CD14-positive monocyte (primary cell): ENCODE measurements around the gene LMX1B. TPM values are rescaled to one million over a fixed set of nuclear protein-coding genes. Genes with fewer than 3 reads are reported as not detected.
A peak's percentile ranks its signal among the peaks of the same experiment; 100 is the strongest.
"Not testable (repeated sequence)": the region's sequence is repeated elsewhere in the genome, so short reads cannot be mapped to it uniquely, and the experiment has no call there.

Experiments used
- DNase-seq, 3 donors: peaks; one replicate each; pipeline ENCODE4 v3.0.0-alpha.2; 2011 to 2022
- H2AFZ ChIP-seq: 2 replicates; pipeline ENCODE4 v1.6.0; 2012; ENCODE audit warnings: mild to moderate bottlenecking, low read depth, low read length, inconsistent platforms; ENCODE audit not compliant: insufficient read depth, poor library complexity, severe bottlenecking
- H3K27ac ChIP-seq, 2 donors: 1 replicate in 1 of 2; 2 replicates in 1 of 2; pipeline ENCODE4 v1.5.1; 2012 to 2013; ENCODE audit warnings: low read length in 2 of 2, control low read depth in 1 of 2, inconsistent platforms in 1 of 2, low read depth in 1 of 2, mild to moderate bottlenecking in 1 of 2
- H3K27me3 ChIP-seq, 2 donors: one replicate each; pipeline versions ENCODE4 v1.6.0 to v1.6.1; 2011 to 2013; ENCODE audit warnings: low read length in 2 of 2; ENCODE audit not compliant: control insufficient read depth in 2 of 2, insufficient read depth in 2 of 2
- H3K36me3 ChIP-seq, 2 donors: replicated peaks in 1 of 2; 1 replicate in 1 of 2; 2 replicates in 1 of 2; pipeline versions ENCODE4 v1.5.1 to v1.6.1; 2012 to 2013; ENCODE audit warnings: low read length in 2 of 2, control low read depth in 1 of 2, inconsistent platforms in 1 of 2, mild to moderate bottlenecking in 1 of 2; ENCODE audit not compliant: insufficient read depth in 2 of 2, control insufficient read depth in 1 of 2
- H3K4me1 ChIP-seq, 2 donors: 1 replicate in 1 of 2; 2 replicates in 1 of 2; pipeline versions ENCODE4 v1.5.1 to v1.6.1; 2012 to 2013; ENCODE audit warnings: low read length in 2 of 2, control low read depth in 1 of 2, inconsistent platforms in 1 of 2, mild to moderate bottlenecking in 1 of 2, moderate library complexity in 1 of 2; ENCODE audit not compliant: insufficient read depth in 2 of 2, control insufficient read depth in 1 of 2
- H3K4me2 ChIP-seq: replicated peaks from 2 replicates; pipeline ENCODE3; 2012; ENCODE audit warnings: low read length, moderate library complexity, mild to moderate bottlenecking; ENCODE audit not compliant: poor library complexity, severe bottlenecking; ENCODE audit errors: extremely low read depth
- H3K4me3 ChIP-seq, 3 experiments: fragments of 200-600 bp in 1 of 3; sonication (generic) in 1 of 3; replicated peaks in 1 of 3; 1 replicate in 2 of 3; 2 replicates in 1 of 3; pipeline ENCODE4 v1.5.1; 2011 to 2013; ENCODE audit warnings: low read length in 3 of 3, mild to moderate bottlenecking in 3 of 3, control low read depth in 2 of 3, low read depth in 2 of 3, inconsistent platforms in 1 of 3, moderate library complexity in 1 of 3
- H3K79me2 ChIP-seq: 2 replicates; pipeline ENCODE4 v1.6.0; 2012; ENCODE audit warnings: mild to moderate bottlenecking, control low read depth, inconsistent platforms, low read length, moderate library complexity; ENCODE audit not compliant: insufficient read depth
- H3K9ac ChIP-seq: 2 replicates; pipeline ENCODE4 v1.6.0; 2017; ENCODE audit warnings: low read length, mild to moderate bottlenecking; ENCODE audit not compliant: insufficient read depth, poor library complexity, severe bottlenecking
- H3K9me3 ChIP-seq, 2 donors: replicated peaks in 1 of 2; 1 replicate in 1 of 2; 2 replicates in 1 of 2; pipeline versions ENCODE4 v1.5.1 to v1.6.1; 2012 to 2013; ENCODE audit warnings: low read length in 2 of 2, control low read depth in 1 of 2; ENCODE audit not compliant: control insufficient read depth in 1 of 2, insufficient read depth in 1 of 2
- H4K20me1 ChIP-seq: 2 replicates; pipeline ENCODE4 v1.6.0; 2012; ENCODE audit warnings: mild to moderate bottlenecking, low read length, control low read depth, moderate library complexity; ENCODE audit not compliant: insufficient read depth
- H3K27ac Mint-ChIP-seq, 7 donors: one replicate each; pipeline ENCODE4 v1.8.0; 2020; ENCODE audit warnings: mild to moderate bottlenecking in 7 of 7, mixed read lengths in 7 of 7, moderate library complexity in 6 of 7, inconsistent platforms in 2 of 7
- H3K27me3 Mint-ChIP-seq, 3 donors: one replicate each; pipeline ENCODE4 v1.8.0; 2021 to 2022; ENCODE audit warnings: low read depth in 3 of 3, mild to moderate bottlenecking in 3 of 3, mixed read lengths in 3 of 3, moderate library complexity in 3 of 3, inconsistent platforms in 1 of 3
- H3K36me3 Mint-ChIP-seq, 2 donors: one replicate each; pipeline ENCODE4 v1.8.0; 2020; ENCODE audit warnings: mixed read lengths in 2 of 2, inconsistent platforms in 1 of 2, mild to moderate bottlenecking in 1 of 2
- H3K4me1 Mint-ChIP-seq: one replicate; pipeline ENCODE4 v1.8.0; 2020; ENCODE audit warnings: mild to moderate bottlenecking, mixed read lengths
- H3K4me3 Mint-ChIP-seq, 2 donors: one replicate each; pipeline ENCODE4 v1.8.0; 2020; ENCODE audit warnings: mild to moderate bottlenecking in 2 of 2, mixed read lengths in 2 of 2, moderate library complexity in 1 of 2
- H3K9me3 Mint-ChIP-seq, 7 donors: one replicate each; pipeline ENCODE4 v1.8.0; 2020 to 2022; ENCODE audit warnings: mixed read lengths in 7 of 7, mild to moderate bottlenecking in 6 of 7, moderate library complexity in 6 of 7, inconsistent platforms in 2 of 7
- WGBS: methylation state at CpG from one replicate; pipeline ENCODE4 v1.1.5; 2013; ENCODE audit warnings: missing lambda C conversion rate; ENCODE audit not compliant: insufficient coverage; 5-methylcytosine and 5-hydroxymethylcytosine counted together
- intact Hi-C, 2 donors: fragments of 100-400 bp; cut with micrococcal nuclease; formaldehyde crosslinking; loops; one replicate each; pipeline versions ENCODE4 v1.15.0 to v1.15.1; 2023
- polyA plus RNA-seq, 3 donors: library from polyadenylated mRNA; depleted of rRNA in 1 of 3; unstranded in 2 of 3; stranded (reverse) in 1 of 3; fragments of 300-500 nt in 2 of 3; fragments of >200 nt in 1 of 3; fragmentation: Illumina TruSeq in 2 of 3; gene quantifications; 1 replicate in 2 of 3; 2 replicates in 1 of 3; pipeline ENCODE4 v1.2.3, GENCODE V29; 2012 to 2021
- TF ChIP-seq, protein P1 (sequence below): fragments of 200-600 bp; IDR thresholded peaks from one replicate; pipeline ENCODE4 v1.8.0; 2022; ENCODE audit warnings: antibody characterized with exemption, mild to moderate bottlenecking

LMX1B gene
- polyA plus RNA-seq, 3 donors, result not detected

DNA sequence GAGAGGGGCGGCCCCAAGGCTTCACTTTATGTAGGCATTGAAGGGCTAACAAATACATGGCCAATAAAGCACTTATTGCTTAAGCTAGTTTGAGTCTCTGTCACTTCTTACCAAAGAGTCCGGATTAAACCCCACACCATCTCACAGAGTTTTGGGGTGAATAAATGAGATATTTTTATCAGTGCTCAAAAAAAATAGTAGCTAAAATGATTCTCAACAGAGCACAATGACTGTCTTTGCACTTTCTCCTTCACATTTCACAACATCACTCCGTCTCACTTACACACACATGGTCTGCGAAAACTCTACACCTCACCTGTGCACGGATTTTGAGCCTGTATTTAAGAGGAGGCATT lies 92.9 kb downstream of the LMX1B start:
- no peaks in the 10 kb centered on the region for H3K36me3 ChIP-seq
- peaks cover 0 to 2% (median 0%) of the 10 kb centered on the region in 7 donors for H3K9me3 Mint-ChIP-seq
- H3K4me1 Mint-ChIP-seq, result peaks cover 19% of the 10 kb centered on the region
- no peaks in the 10 kb centered on the region for H4K20me1 ChIP-seq
- H3K27ac ChIP-seq, result no peak overlapping the region
- no CpG with 5 or more reads among the region's 5 CpGs for WGBS
- intact Hi-C loops, result loop anchor here in 1 of 2 donors (5.0 kb wide), 1 partner anchor 36 kb away; no protein-coding TSS in a partner anchor
- H3K4me3 Mint-ChIP-seq, result peak overlapping the region in 1 of 2 donors; percentile 49
- H3K4me1 ChIP-seq, result peaks cover 12 to 21% of the 10 kb centered on the region in 2 donors
- no peak overlapping the region for H3K4me2 ChIP-seq
- H3K27me3 ChIP-seq, result peaks cover 0 to 18% of the 10 kb centered on the region in 2 donors
- no peak overlapping the region for H3K27ac Mint-ChIP-seq
- H3K4me3 ChIP-seq, result no peak overlapping the region
- TF ChIP-seq, protein P1, sequence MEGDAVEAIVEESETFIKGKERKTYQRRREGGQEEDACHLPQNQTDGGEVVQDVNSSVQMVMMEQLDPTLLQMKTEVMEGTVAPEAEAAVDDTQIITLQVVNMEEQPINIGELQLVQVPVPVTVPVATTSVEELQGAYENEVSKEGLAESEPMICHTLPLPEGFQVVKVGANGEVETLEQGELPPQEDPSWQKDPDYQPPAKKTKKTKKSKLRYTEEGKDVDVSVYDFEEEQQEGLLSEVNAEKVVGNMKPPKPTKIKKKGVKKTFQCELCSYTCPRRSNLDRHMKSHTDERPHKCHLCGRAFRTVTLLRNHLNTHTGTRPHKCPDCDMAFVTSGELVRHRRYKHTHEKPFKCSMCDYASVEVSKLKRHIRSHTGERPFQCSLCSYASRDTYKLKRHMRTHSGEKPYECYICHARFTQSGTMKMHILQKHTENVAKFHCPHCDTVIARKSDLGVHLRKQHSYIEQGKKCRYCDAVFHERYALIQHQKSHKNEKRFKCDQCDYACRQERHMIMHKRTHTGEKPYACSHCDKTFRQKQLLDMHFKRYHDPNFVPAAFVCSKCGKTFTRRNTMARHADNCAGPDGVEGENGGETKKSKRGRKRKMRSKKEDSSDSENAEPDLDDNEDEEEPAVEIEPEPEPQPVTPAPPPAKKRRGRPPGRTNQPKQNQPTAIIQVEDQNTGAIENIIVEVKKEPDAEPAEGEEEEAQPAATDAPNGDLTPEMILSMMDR, result peak; percentile 32
- H2AFZ ChIP-seq, result no peak overlapping the region
- no peaks in the 10 kb centered on the region for H3K9me3 ChIP-seq
- no peaks in the 10 kb centered on the region for H3K79me2 ChIP-seq
- no peak for DNase-seq
- no peak overlapping the region for H3K9ac ChIP-seq
- peaks cover 18 to 42% (median 31%) of the 10 kb centered on the region in 3 donors for H3K27me3 Mint-ChIP-seq
- H3K36me3 Mint-ChIP-seq, result no peaks in the 10 kb centered on the region

DNA sequence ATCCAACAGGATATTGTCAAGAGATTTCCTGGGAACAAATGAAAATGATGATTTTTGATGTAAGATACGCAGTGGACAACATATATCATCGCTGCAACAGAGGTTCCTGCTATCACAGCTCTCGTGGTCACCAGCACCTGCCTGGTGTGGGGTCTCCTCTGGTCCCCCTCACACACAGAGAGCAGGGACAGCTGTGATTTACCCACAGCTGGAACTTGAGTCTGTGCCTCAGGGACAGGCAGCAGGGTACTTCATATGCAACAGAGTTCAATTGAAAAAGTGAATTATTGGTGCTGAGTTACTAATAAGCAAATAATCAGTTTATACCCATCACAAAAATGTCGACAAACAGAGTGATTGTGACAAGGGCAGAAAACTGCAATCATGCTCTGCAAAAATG lies 93.4 kb downstream of the LMX1B start:
- no peaks in the 10 kb centered on the region for H3K79me2 ChIP-seq
- TF ChIP-seq, protein P1, result no peak
- peaks cover 17 to 42% (median 26%) of the 10 kb centered on the region in 3 donors for H3K27me3 Mint-ChIP-seq
- intact Hi-C loops, result loop anchor here in 1 of 2 donors (5.0 kb wide), 1 partner anchor 35 kb away; no protein-coding TSS in a partner anchor
- no peaks in the 10 kb centered on the region for H4K20me1 ChIP-seq
- H2AFZ ChIP-seq, result no peak overlapping the region
- no peak for DNase-seq
- H3K4me3 Mint-ChIP-seq, result no peak overlapping the region
- WGBS, result 100% methylated on average over 1 of the region's 4 CpGs
- no peak overlapping the region for H3K9ac ChIP-seq
- no peak overlapping the region for H3K27ac Mint-ChIP-seq
- H3K36me3 Mint-ChIP-seq, result no peaks in the 10 kb centered on the region
- no peak overlapping the region for H3K4me3 ChIP-seq
- H3K4me2 ChIP-seq, result no peak overlapping the region
- H3K9me3 ChIP-seq, result no peaks in the 10 kb centered on the region
- no peak overlapping the region for H3K27ac ChIP-seq
- peaks cover 12 to 21% of the 10 kb centered on the region in 2 donors for H3K4me1 ChIP-seq
- H3K27me3 ChIP-seq, result peaks cover 0 to 18% of the 10 kb centered on the region in 2 donors
- peaks cover 19% of the 10 kb centered on the region for H3K4me1 Mint-ChIP-seq
- no peaks in the 10 kb centered on the region for H3K36me3 ChIP-seq
- H3K9me3 Mint-ChIP-seq, result peaks cover 0 to 2% (median 0%) of the 10 kb centered on the region in 7 donors

DNA sequence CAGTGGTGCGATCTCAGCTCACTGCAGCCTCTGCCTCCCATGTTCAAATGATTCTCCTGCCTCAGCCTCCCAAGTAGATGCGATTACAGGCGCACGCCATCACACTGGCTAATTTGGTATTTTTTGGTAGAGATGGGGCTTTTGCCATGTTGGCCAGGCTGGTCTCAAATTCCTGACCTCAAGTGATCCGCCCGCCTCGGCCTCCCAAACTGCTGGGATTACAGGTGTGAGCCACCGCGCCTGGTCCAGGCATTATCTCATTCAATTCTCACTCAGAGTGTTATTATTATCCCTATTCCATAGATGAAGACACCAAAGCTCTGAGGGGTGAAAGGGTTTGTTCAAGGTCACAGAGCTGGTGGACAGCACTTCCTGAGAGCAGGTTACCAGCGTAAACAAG lies 94.0 kb downstream of the LMX1B start:
- H3K4me2 ChIP-seq, H3K4me3 Mint-ChIP-seq, H3K27ac Mint-ChIP-seq, H3K36me3 ChIP-seq, H3K36me3 Mint-ChIP-seq, H4K20me1 ChIP-seq, H3K79me2 ChIP-seq, H3K9me3 ChIP-seq, H3K9me3 Mint-ChIP-seq, H3K4me3 ChIP-seq, H3K9ac ChIP-seq, DNase-seq, H3K27ac ChIP-seq: not testable (repeated sequence)
- Histone ChIP-seq H3K4me1 (peaks cover 12 to 21% of the 10 kb centered on the region in 2 donors), H2AFZ (peak overlapping the region; percentile 7), H3K27me3 (peaks cover 0 to 18% of the 10 kb centered on the region in 2 donors)
- Mint-ChIP-seq H3K27me3 (peaks cover 17 to 39% (median 25%) of the 10 kb centered on the region in 3 donors), H3K4me1 (peaks cover 19% of the 10 kb centered on the region)
- WGBS, result 100% methylated on average over 1 of the region's 10 CpGs
- intact Hi-C loops, result loop anchor here in 1 of 2 donors (5.0 kb wide), 1 partner anchor 35 kb away; no protein-coding TSS in a partner anchor
